Osteoblast (primary cell): Measurements from ENCODE around the gene SLC12A8. TPM values are rescaled to one million over a fixed set of nuclear protein-coding genes. Genes with fewer than 3 reads are reported as not detected.

Experiments
- DNase-seq: peaks from one replicate; pipeline ENCODE4 v3.0.0; 2011; ENCODE audit warnings: low spot score, mixed read lengths; ENCODE audit not compliant: insufficient read length; ENCODE audit errors: missing footprints
- H2AFZ ChIP-seq: 2 replicates; pipeline ENCODE4 v1.6.0; 2011; ENCODE audit warnings: mild to moderate bottlenecking, low read length
- H3K27ac ChIP-seq: 2 replicates; pipeline ENCODE4 v1.5.1; 2011; ENCODE audit warnings: mild to moderate bottlenecking, low read depth, low read length, moderate library complexity
- H3K27me3 ChIP-seq: 2 replicates; pipeline ENCODE4 v1.6.0; 2012; ENCODE audit warnings: mild to moderate bottlenecking, control low read depth, inconsistent platforms, low read length, moderate library complexity; ENCODE audit not compliant: insufficient read depth
- H3K36me3 ChIP-seq: 2 replicates; pipeline ENCODE4 v1.5.1; 2011; ENCODE audit warnings: mild to moderate bottlenecking, low read length, control low read depth, moderate library complexity; ENCODE audit not compliant: insufficient read depth
- H3K4me1 ChIP-seq: 2 replicates; pipeline ENCODE4 v1.5.1; 2011; ENCODE audit warnings: mild to moderate bottlenecking, low read length, control low read depth, moderate library complexity; ENCODE audit not compliant: insufficient read depth
- H3K4me2 ChIP-seq: 2 replicates; pipeline ENCODE4 v1.6.0; 2011; ENCODE audit warnings: mild to moderate bottlenecking, low read length; ENCODE audit not compliant: insufficient read depth
- H3K4me3 ChIP-seq: fragments of 200-600 bp; sonication (generic); 3 replicates; pipeline ENCODE4 v1.5.1; 2012; ENCODE audit warnings: mild to moderate bottlenecking, low read length, inconsistent platforms; ENCODE audit not compliant: insufficient read depth
- H3K79me2 ChIP-seq: 2 replicates; pipeline ENCODE4 v1.6.0; 2012; ENCODE audit warnings: mild to moderate bottlenecking, low read length, control low read depth, inconsistent platforms; ENCODE audit not compliant: insufficient read depth
- H3K9me3 ChIP-seq: 2 replicates; pipeline ENCODE4 v1.5.1; 2011; ENCODE audit warnings: low read depth, low read length, control low read depth
- H4K20me1 ChIP-seq: 2 replicates; pipeline ENCODE4 v1.6.0; 2012; ENCODE audit warnings: mild to moderate bottlenecking, low read length, control low read depth; ENCODE audit not compliant: insufficient read depth
- total RNA-seq: library from RNA; depleted of rRNA; stranded (reverse); fragments of >200 nt; gene quantifications from 2 replicates; pipeline ENCODE4 v1.2.3, GENCODE V29; 2012
- TF ChIP-seq, protein P1 (sequence below): IDR thresholded peaks from 2 replicates; pipeline ENCODE4 v1.5.1; 2011; ENCODE audit warnings: mild to moderate bottlenecking, low read depth, low read length, moderate library complexity; ENCODE audit errors: extremely low read depth

The SLC12A8 gene
- total RNA-seq, 1 donor = 36.2 TPM

DNA sequence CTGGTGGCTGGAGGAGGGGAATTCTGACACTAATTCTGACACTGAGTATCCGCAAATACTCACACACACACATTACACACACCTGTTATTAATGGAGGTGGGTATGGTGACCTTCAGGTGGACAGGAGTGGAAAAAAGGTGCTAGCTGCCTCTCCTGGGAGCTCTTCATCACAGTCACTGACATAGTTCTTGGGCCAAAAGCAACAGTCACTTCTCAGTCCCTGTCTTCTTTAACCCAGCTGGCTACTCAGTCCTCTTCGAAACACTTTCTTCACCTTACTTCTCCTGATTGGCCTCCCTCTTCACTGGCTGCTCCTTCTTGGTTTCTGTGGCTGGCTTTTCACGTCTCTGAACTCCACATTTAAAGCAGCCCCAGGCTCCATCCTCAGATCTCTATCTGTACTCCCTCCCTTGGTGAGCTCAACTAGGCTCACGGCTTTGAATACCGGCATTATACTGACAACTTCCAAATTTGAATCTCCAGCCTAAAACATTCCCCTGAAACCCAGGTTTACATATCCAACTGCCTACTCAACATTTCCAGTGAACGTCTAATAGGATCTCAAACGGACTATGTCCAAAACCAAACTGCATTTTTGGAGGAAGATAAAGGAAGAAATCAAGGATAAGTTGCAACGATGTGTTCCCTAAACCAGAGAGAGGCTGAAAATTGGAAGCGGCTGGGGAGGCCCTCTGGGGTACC is 103.6 kb downstream of the SLC12A8 start:
- Histone ChIP-seq H3K79me2 (no peaks in the 10 kb centered on the region), H3K4me3 (no peak overlapping the region), H3K27me3 (no peaks in the 10 kb centered on the region), H3K27ac (peak overlapping the region; percentile 94), H4K20me1 (no peaks in the 10 kb centered on the region), H3K9me3 (no peaks in the 10 kb centered on the region), H3K36me3 (no peaks in the 10 kb centered on the region), H2AFZ (no peak overlapping the region), H3K4me1 (peaks cover 46% of the 10 kb centered on the region), H3K4me2 (peak overlapping the region; percentile 61)
- TF ChIP-seq, protein P1, sequence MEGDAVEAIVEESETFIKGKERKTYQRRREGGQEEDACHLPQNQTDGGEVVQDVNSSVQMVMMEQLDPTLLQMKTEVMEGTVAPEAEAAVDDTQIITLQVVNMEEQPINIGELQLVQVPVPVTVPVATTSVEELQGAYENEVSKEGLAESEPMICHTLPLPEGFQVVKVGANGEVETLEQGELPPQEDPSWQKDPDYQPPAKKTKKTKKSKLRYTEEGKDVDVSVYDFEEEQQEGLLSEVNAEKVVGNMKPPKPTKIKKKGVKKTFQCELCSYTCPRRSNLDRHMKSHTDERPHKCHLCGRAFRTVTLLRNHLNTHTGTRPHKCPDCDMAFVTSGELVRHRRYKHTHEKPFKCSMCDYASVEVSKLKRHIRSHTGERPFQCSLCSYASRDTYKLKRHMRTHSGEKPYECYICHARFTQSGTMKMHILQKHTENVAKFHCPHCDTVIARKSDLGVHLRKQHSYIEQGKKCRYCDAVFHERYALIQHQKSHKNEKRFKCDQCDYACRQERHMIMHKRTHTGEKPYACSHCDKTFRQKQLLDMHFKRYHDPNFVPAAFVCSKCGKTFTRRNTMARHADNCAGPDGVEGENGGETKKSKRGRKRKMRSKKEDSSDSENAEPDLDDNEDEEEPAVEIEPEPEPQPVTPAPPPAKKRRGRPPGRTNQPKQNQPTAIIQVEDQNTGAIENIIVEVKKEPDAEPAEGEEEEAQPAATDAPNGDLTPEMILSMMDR = no peak
- no peak for DNase-seq

DNA sequence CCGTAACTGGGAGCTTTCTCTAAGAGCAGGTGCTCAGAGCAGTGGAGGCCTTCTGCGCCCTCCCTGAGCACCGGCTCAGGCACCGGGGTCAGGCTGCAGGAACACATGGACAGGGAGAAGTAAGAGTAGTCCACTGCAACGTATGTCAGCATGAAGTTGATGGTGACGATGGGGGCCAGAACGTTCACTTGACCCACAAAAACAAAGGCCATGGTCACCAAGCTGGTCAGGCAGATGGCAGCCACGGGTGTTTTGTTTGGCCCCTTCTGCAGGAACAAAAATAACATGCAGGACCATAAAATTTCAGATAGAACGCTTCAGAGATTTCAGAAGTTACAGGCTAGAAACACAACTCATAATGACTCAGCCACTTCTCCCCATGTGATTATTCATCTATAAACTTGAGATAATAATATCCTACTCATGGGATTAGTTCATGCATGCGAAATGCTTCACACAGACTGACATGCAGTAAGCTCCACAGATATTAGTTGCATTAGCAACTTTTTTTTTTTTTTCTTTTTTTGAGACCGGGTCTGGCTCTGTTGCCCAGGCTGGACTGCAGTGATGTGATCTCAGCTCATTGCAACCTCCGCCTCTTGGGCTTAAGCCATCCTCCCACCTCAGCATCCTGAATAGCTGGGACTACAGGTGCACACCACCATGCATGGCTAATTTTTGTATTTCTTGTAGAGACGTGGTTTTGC is 104.5 kb downstream of the SLC12A8 start:
- Histone ChIP-seq H3K9me3 (no peaks in the 10 kb centered on the region), H3K27ac (peak overlapping the region; percentile 94), H3K4me2 (peak overlapping the region; percentile 12), H3K79me2 (no peaks in the 10 kb centered on the region), H3K4me3 (no peak overlapping the region), H4K20me1 (no peaks in the 10 kb centered on the region), H2AFZ (no peak overlapping the region), H3K27me3 (no peaks in the 10 kb centered on the region), H3K4me1 (peaks cover 46% of the 10 kb centered on the region), H3K36me3 (no peaks in the 10 kb centered on the region)
- TF ChIP-seq, protein P1 = no peak
- DNase-seq = peak; percentile 83

DNA sequence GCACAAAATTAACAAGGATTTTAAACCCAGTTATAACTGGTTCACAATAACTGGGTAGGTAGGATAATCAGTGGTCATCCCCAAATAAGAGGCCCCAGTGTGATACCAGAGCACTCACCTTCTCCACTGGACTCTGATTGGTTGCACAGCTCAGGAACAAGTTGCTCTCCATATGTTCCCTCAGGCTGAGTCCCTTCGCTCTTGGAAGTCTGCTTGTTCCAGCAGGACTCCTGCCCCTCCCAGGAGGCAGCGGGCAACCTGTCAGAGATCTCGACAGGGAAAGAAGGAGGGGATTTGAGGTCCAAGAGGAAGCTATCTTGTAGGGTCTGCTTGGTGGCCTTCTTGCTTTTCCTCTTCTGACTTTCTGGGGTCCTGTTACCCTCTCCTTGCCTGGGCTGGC is 105.2 kb downstream of the SLC12A8 start:
- no peak overlapping the region for H2AFZ ChIP-seq
- H3K4me2 ChIP-seq = peak overlapping the region; percentile 1
- peaks cover 46% of the 10 kb centered on the region for H3K4me1 ChIP-seq
- no peak for DNase-seq
- H3K36me3 ChIP-seq = no peaks in the 10 kb centered on the region
- no peaks in the 10 kb centered on the region for H3K79me2 ChIP-seq
- H3K4me3 ChIP-seq = no peak overlapping the region
- no peaks in the 10 kb centered on the region for H3K9me3 ChIP-seq
- TF ChIP-seq, protein P1 = no peak
- no peaks in the 10 kb centered on the region for H4K20me1 ChIP-seq
- H3K27ac ChIP-seq = peak overlapping the region; percentile 82
- no peaks in the 10 kb centered on the region for H3K27me3 ChIP-seq

DNA sequence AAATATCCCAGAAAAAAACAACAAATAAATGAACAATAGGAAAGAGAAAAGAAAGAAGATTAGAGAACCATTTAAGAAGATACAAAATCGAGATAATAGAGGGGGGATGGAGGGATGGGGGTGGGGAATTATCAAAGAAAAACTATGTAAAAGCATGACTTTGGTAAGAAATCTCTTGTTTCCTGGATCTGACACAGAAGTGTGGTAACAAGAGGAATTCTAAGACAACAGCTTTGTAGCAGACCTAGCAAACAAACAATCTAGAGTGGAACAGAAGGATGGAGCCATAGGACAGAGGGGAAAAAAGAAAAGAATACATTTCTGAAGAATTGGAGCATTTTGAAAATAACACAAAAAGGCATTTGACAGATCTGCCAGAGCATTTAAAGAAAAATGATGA is 107.4 kb downstream of the SLC12A8 start:
- Histone ChIP-seq H3K4me2 (no peak overlapping the region), H3K4me1 (peaks cover 29% of the 10 kb centered on the region), H3K4me3 (no peak overlapping the region), H3K9me3 (no peaks in the 10 kb centered on the region), H3K27me3 (no peaks in the 10 kb centered on the region), H3K27ac (no peak overlapping the region), H4K20me1 (no peaks in the 10 kb centered on the region), H3K36me3 (no peaks in the 10 kb centered on the region), H2AFZ (no peak overlapping the region), H3K79me2 (no peaks in the 10 kb centered on the region)
- TF ChIP-seq, protein P1 = no peak
- no peak for DNase-seq
